AG08395 (cell line): ENCODE measurements around the gene TMEM244.
"Not testable (repeated sequence)": the region's sequence is repeated elsewhere in the genome, so short reads cannot be mapped to it uniquely, and the experiment has no call there.

Experiments
- DNase-seq: peaks from one replicate; pipeline ENCODE4 v3.0.0; 2012; ENCODE audit warnings: mixed read lengths, low spot score

TMEM244 gene

GRCh38 chr6:129860908-129861665 lies at the start of gene TMEM244:
TSS of gene TMEM244 (minus strand) at chr6:129861315. CDS start at chr6:129861188, 127 bp downstream.
- peak; percentile 66 for DNase-seq

GRCh38 chr6:129908858-129909257 lies 47.7 kb upstream of the TMEM244 start:
- no peak for DNase-seq

- no peak for DNase-seq
These were observed 47.2 kb upstream of the TMEM244 start for GRCh38 chr6:129908356-129908755.

- DNase-seq, result no peak
These were observed 45.5 kb upstream of the TMEM244 start for GRCh38 chr6:129906515-129907077.

- no peak for DNase-seq
These were observed 42.0 kb upstream of the TMEM244 start for GRCh38 chr6:129903082-129903481.

- no peak for DNase-seq
These were observed 41.6 kb upstream of the TMEM244 start for GRCh38 chr6:129902681-129903080.

- DNase-seq, result no peak
These were observed 40.8 kb upstream of the TMEM244 start for GRCh38 chr6:129901910-129902309.

GRCh38 chr6:129895692-129896091 lies 34.6 kb upstream of the TMEM244 start:
- DNase-seq, result no peak

- DNase-seq, result peak; percentile 8
These were observed 33.8 kb upstream of the TMEM244 start for GRCh38 chr6:129894921-129895320.

GRCh38 chr6:129893640-129894039 lies 32.5 kb upstream of the TMEM244 start:
- DNase-seq, result no peak

- DNase-seq, result no peak
These were observed 29.6 kb upstream of the TMEM244 start for GRCh38 chr6:129890701-129891100.

GRCh38 chr6:129890164-129890563 lies 29.0 kb upstream of the TMEM244 start:
- peak; percentile 20 for DNase-seq

- peak; percentile 59 for DNase-seq
These were observed 28.5 kb upstream of the TMEM244 start for GRCh38 chr6:129889580-129889979.

- DNase-seq, result no peak
These were observed 25.5 kb upstream of the TMEM244 start for GRCh38 chr6:129886401-129887155.

GRCh38 chr6:129884211-129884610 lies 23.1 kb upstream of the TMEM244 start:
- DNase-seq, result no peak

- DNase-seq, result no peak
These were observed 21.5 kb upstream of the TMEM244 start for GRCh38 chr6:129882510-129883023.

- DNase-seq, result not testable (repeated sequence)
These were observed 16.8 kb upstream of the TMEM244 start for GRCh38 chr6:129877894-129878293.

- no peak for DNase-seq
These were observed 14.8 kb upstream of the TMEM244 start for GRCh38 chr6:129875610-129876520.

GRCh38 chr6:129874837-129875236 lies 13.7 kb upstream of the TMEM244 start:
- no peak for DNase-seq

GRCh38 chr6:129872586-129872985 lies 11.5 kb upstream of the TMEM244 start:
- DNase-seq, result no peak

- no peak for DNase-seq
These were observed 10.1 kb upstream of the TMEM244 start for GRCh38 chr6:129871221-129871620.

- DNase-seq, result no peak
These were observed 6.3 kb upstream of the TMEM244 start for GRCh38 chr6:129867403-129867802.
